ENCODE data around the gene ZNF512. TPM values are rescaled to one million over a fixed set of nuclear protein-coding genes. Genes with fewer than 3 reads are reported as not detected.

ZNF512 gene
- total RNA-seq, 1 experiment from 2014 or later = 61.3 TPM

DNA sequence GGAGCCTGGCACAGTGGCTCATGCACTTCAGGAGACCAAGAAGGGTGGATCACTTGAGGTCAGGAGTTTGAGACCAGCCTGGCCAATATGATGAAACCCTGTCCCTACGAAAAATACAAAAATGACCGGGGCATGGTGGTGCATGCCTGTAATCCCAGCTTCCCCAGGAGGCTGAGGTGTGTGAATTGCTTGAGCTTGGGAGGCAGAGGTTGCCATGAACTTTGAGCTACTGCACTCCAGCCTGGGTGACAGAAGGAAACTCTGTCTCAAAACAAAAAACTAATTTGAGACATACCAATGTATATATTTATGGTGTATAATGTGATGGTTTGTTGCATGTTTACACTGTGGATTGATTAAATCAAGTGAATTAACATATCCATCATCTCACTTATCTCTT is 21.8 kb upstream of the ZNF512 start:
- CTCF ChIA-PET = no interaction called here
- intact Hi-C loops (cut with micrococcal nuclease; ENCODE audit: unreplicated experiment) = no loop called here

DNA sequence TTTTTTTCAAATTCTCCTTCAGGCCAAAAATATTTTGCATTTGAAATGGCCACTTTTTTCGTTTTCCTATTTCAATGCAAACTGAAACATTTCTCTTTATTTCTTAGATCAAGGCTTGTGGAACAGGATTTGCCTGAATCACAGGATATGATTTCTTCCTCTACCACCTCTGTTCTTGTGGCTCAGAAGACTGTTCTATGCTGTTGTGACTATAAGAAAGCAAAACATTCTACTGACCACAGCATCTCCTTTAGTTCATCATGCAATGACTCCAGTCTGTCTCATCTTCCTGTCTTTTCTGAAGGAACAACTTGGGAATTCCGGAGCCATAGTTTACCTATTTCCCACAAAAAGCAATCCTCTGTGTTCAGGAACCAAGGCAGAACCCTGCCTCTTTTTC is 16.2 kb upstream of the ZNF512 start:
- Histone ChIP-seq H3K9me3 (ENCODE audit: low read depth, low read length, poor library complexity, severe bottlenecking) (no peaks in the 10 kb centered on the region), H3K27me3 (replicated peaks; ENCODE audit: insufficient read depth, low read depth, low read length, poor library complexity) (peaks cover 18% of the 10 kb centered on the region), H3K36me3 (ENCODE audit: insufficient read depth, low read length, poor library complexity, severe bottlenecking) (no peaks in the 10 kb centered on the region), H3K4me3 (ENCODE audit: low read depth, low read length, poor library complexity, severe bottlenecking) (no peak overlapping the region), H3K27ac (ENCODE audit: low read depth, low read length, poor library complexity, severe bottlenecking) (no peak overlapping the region), H3K4me1 (ENCODE audit: insufficient read depth, low read length, poor library complexity, severe bottlenecking) (no peaks in the 10 kb centered on the region)
- no peak for DNase-seq (ENCODE audit: low spot score)
- CTCF ChIA-PET = no interaction called here
- POLR2A ChIA-PET (ENCODE audit: low non-redundant PET) = no interaction called here
- TF ChIP-seq, protein P1, sequence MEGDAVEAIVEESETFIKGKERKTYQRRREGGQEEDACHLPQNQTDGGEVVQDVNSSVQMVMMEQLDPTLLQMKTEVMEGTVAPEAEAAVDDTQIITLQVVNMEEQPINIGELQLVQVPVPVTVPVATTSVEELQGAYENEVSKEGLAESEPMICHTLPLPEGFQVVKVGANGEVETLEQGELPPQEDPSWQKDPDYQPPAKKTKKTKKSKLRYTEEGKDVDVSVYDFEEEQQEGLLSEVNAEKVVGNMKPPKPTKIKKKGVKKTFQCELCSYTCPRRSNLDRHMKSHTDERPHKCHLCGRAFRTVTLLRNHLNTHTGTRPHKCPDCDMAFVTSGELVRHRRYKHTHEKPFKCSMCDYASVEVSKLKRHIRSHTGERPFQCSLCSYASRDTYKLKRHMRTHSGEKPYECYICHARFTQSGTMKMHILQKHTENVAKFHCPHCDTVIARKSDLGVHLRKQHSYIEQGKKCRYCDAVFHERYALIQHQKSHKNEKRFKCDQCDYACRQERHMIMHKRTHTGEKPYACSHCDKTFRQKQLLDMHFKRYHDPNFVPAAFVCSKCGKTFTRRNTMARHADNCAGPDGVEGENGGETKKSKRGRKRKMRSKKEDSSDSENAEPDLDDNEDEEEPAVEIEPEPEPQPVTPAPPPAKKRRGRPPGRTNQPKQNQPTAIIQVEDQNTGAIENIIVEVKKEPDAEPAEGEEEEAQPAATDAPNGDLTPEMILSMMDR (conservative IDR thresholded peaks at IDR 0.05; ENCODE audit: low read depth, low read length) = no peak
- TF ChIP-seq EZH2 (IDR thresholded peaks at IDR 0.05; ENCODE audit: borderline replicate concordance, low read depth, low read length, poor library complexity, severe bottlenecking) = no peak
- no TSS peak for BruUV-seq (replicated peaks)
- intact Hi-C loops (cut with micrococcal nuclease; ENCODE audit: unreplicated experiment) = no loop called here

More for the DNA sequence above, 21.8 kb upstream of the ZNF512 start:
- Histone ChIP-seq H3K4me1 (ENCODE audit: insufficient read depth, low read length, poor library complexity, severe bottlenecking) (no peaks in the 10 kb centered on the region), H3K36me3 (ENCODE audit: insufficient read depth, low read length, poor library complexity, severe bottlenecking) (no peaks in the 10 kb centered on the region), H3K27ac (ENCODE audit: low read depth, low read length, poor library complexity, severe bottlenecking) (no peak overlapping the region), H3K9me3 (ENCODE audit: low read depth, low read length, poor library complexity, severe bottlenecking) (no peaks in the 10 kb centered on the region), H3K27me3 (replicated peaks; ENCODE audit: insufficient read depth, low read depth, low read length, poor library complexity) (peaks cover 13% of the 10 kb centered on the region), H3K4me3 (ENCODE audit: low read depth, low read length, poor library complexity, severe bottlenecking) (no peak overlapping the region)
- DNase-seq (ENCODE audit: low spot score) = no peak
- POLR2A ChIA-PET (ENCODE audit: low non-redundant PET) = no interaction called here
- no peak for TF ChIP-seq EZH2 (IDR thresholded peaks at IDR 0.05; ENCODE audit: borderline replicate concordance, low read depth, low read length, poor library complexity, severe bottlenecking)
- TF ChIP-seq, protein P1 (conservative IDR thresholded peaks at IDR 0.05; ENCODE audit: low read depth, low read length) = no peak
- BruUV-seq (replicated peaks) = no TSS peak

DNA sequence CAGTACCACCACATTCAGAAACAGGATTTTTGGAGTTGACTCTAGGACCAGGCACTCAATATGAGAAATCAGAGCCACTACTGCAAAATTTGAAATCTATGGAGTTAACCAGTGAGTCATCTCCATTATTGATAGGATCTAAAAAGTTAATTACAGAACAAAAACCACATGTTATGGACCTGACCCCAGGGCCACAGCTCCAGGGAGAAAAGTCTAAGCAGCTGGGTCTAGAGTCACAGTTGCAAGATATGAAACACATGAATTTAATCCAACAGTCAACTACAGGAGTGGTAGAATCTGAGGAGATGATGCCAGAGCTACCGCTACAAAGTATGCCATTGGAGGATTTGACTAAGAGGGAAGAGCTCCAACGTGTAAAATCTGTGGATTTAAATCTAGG is 13.4 kb upstream of the ZNF512 start:
- Histone ChIP-seq H3K36me3 (ENCODE audit: insufficient read depth, low read length, poor library complexity, severe bottlenecking) (no peaks in the 10 kb centered on the region), H3K27ac (ENCODE audit: low read depth, low read length, poor library complexity, severe bottlenecking) (no peak overlapping the region), H3K9me3 (ENCODE audit: low read depth, low read length, poor library complexity, severe bottlenecking) (no peaks in the 10 kb centered on the region), H3K4me3 (ENCODE audit: low read depth, low read length, poor library complexity, severe bottlenecking) (no peak overlapping the region), H3K4me1 (ENCODE audit: insufficient read depth, low read length, poor library complexity, severe bottlenecking) (no peaks in the 10 kb centered on the region), H3K27me3 (replicated peaks; ENCODE audit: insufficient read depth, low read depth, low read length, poor library complexity) (peaks cover 18% of the 10 kb centered on the region)
- ChIA-PET CTCF (no interaction called here), POLR2A (ENCODE audit: low non-redundant PET) (no interaction called here)
- no peak for DNase-seq (ENCODE audit: low spot score)
- TF ChIP-seq, protein P1 (conservative IDR thresholded peaks at IDR 0.05; ENCODE audit: low read depth, low read length) = no peak
- TF ChIP-seq EZH2 (IDR thresholded peaks at IDR 0.05; ENCODE audit: borderline replicate concordance, low read depth, low read length, poor library complexity, severe bottlenecking) = no peak
- no TSS peak for BruUV-seq (replicated peaks)
- intact Hi-C loops (cut with micrococcal nuclease; ENCODE audit: unreplicated experiment) = no loop called here

Data from A673 (cell line).